ENCODE results near the gene PMM2. TPM values are rescaled to one million over a fixed set of nuclear protein-coding genes. Genes with fewer than 3 reads are reported as not detected.

The PMM2 gene
- total RNA-seq, 4 donors from 2014 or later: 26.2 to 114 (median 58.5) TPM

GRCh38 chr16:8761078-8761477 lies 36.6 kb upstream of the PMM2 start:
- Histone ChIP-seq H3K4me3 (no peak overlapping the region), H3K27ac (no peak overlapping the region), H3K9me3 (no peaks in the 10 kb centered on the region), H3K36me3 (no peaks in the 10 kb centered on the region), H3K27me3 (no peaks in the 10 kb centered on the region), H3K4me1 (no peaks in the 10 kb centered on the region)
- DNase-seq: no peak
- TF ChIP-seq POLR2AphosphoS5 (IDR thresholded peaks at IDR 0.05) (no peak), EP300 (IDR thresholded peaks at IDR 0.05; ENCODE audit: low read depth) (no peak), CTCF (IDR thresholded peaks at IDR 0.05) (no peak), POLR2A (IDR thresholded peaks at IDR 0.05) (no peak)
- intact Hi-C loops (cut with DNase I; ENCODE audit: low total_unique reads): no loop called here
- WGBS, 2 donors (ENCODE audit: low coverage in 1 of 2): 83 to 92% methylated on average over 2 to 6 of the region's 6 CpGs
- in situ Hi-C loops (cut with MboI; ENCODE audit: low pct_ligation_motif_present in 1 of 4, low pct_unique_long_range_greater_than_20kb in 1 of 4, low sequenced_read_pairs in 3 of 4): no loop called here

GRCh38 chr16:8762254-8762653 lies 35.4 kb upstream of the PMM2 start:
- no peaks in the 10 kb centered on the region for H3K36me3 ChIP-seq
- no peak overlapping the region for H3K27ac ChIP-seq
- no peak overlapping the region for H3K4me3 ChIP-seq
- no peaks in the 10 kb centered on the region for H3K4me1 ChIP-seq
- 91 to 94% methylated on average over 4 of the region's 4 CpGs for WGBS, 2 donors (ENCODE audit: low coverage in 1 of 2)
- DNase-seq: no peak
- in situ Hi-C loops (cut with MboI; ENCODE audit: low pct_ligation_motif_present in 1 of 4, low pct_unique_long_range_greater_than_20kb in 1 of 4, low sequenced_read_pairs in 3 of 4): no loop called here
- TF ChIP-seq CTCF (IDR thresholded peaks at IDR 0.05) (no peak), POLR2A (IDR thresholded peaks at IDR 0.05) (no peak), EP300 (IDR thresholded peaks at IDR 0.05; ENCODE audit: low read depth) (no peak)
- H3K9me3 ChIP-seq: no peaks in the 10 kb centered on the region
- intact Hi-C loops (cut with DNase I; ENCODE audit: low total_unique reads): no loop called here
- H3K27me3 ChIP-seq: no peaks in the 10 kb centered on the region

- no peak for DNase-seq
These were observed 34.6 kb upstream of the PMM2 start for GRCh38 chr16:8763083-8763482.

GRCh38 chr16:8763899-8764298 lies 33.7 kb upstream of the PMM2 start:
- DNase-seq: no peak
- no peaks in the 10 kb centered on the region for H3K4me1 ChIP-seq
- no peaks in the 10 kb centered on the region for H3K9me3 ChIP-seq
- H3K36me3 ChIP-seq: no peaks in the 10 kb centered on the region
- 73 to 100% methylated on average over 4 to 10 of the region's 10 CpGs for WGBS, 2 donors (ENCODE audit: low coverage in 1 of 2)
- no peak overlapping the region for H3K27ac ChIP-seq
- in situ Hi-C loops (cut with MboI; ENCODE audit: low pct_ligation_motif_present in 1 of 4, low pct_unique_long_range_greater_than_20kb in 1 of 4, low sequenced_read_pairs in 3 of 4): no loop called here
- no peaks in the 10 kb centered on the region for H3K27me3 ChIP-seq
- intact Hi-C loops (cut with DNase I; ENCODE audit: low total_unique reads): no loop called here
- TF ChIP-seq CTCF (IDR thresholded peaks at IDR 0.05) (no peak), POLR2AphosphoS5 (IDR thresholded peaks at IDR 0.05) (no peak), EP300 (IDR thresholded peaks at IDR 0.05; ENCODE audit: low read depth) (no peak), POLR2A (IDR thresholded peaks at IDR 0.05) (no peak)
- H3K4me3 ChIP-seq: no peak overlapping the region

More at GRCh38 chr16:8763083-8763482, 34.6 kb upstream of the PMM2 start:
- Histone ChIP-seq H3K27me3 (no peaks in the 10 kb centered on the region), H3K4me3 (no peak overlapping the region), H3K4me1 (no peaks in the 10 kb centered on the region), H3K9me3 (no peaks in the 10 kb centered on the region), H3K36me3 (no peaks in the 10 kb centered on the region), H3K27ac (no peak overlapping the region)
- WGBS, 2 donors (ENCODE audit: low coverage in 1 of 2): 90 to 98% methylated on average over 2 to 3 of the region's 3 CpGs
- intact Hi-C loops (cut with DNase I; ENCODE audit: low total_unique reads): no loop called here
- TF ChIP-seq POLR2AphosphoS5 (IDR thresholded peaks at IDR 0.05) (no peak), EP300 (IDR thresholded peaks at IDR 0.05; ENCODE audit: low read depth) (no peak), POLR2A (IDR thresholded peaks at IDR 0.05) (no peak), CTCF (IDR thresholded peaks at IDR 0.05) (no peak)
- in situ Hi-C loops (cut with MboI; ENCODE audit: low pct_ligation_motif_present in 1 of 4, low pct_unique_long_range_greater_than_20kb in 1 of 4, low sequenced_read_pairs in 3 of 4): no loop called here

Measured in transverse colon (tissue), 4 donors.